Stimulated activated CD4-positive, alpha-beta T cell treated with anti-CD3 and anti-CD28 coated beads, TNF-alpha, amount 100 ng/mL, for 48 hours (primary cell): Measurements from ENCODE around the gene ZNF182.
"Not testable (repeated sequence)": the region's sequence is repeated elsewhere in the genome, so short reads cannot be mapped to it uniquely, and the experiment has no call there.

Source experiments
- DNase-seq, 3 donors: peaks; one replicate each; pipeline ENCODE4 v3.0.0-alpha.2; 2020; ENCODE audit warnings: low read depth in 3 of 3

The ZNF182 gene

GRCh38 chrX:48001260-48001659 is 2.5 kb downstream of the ZNF182 start:
- DNase-seq: no peak

DNA sequence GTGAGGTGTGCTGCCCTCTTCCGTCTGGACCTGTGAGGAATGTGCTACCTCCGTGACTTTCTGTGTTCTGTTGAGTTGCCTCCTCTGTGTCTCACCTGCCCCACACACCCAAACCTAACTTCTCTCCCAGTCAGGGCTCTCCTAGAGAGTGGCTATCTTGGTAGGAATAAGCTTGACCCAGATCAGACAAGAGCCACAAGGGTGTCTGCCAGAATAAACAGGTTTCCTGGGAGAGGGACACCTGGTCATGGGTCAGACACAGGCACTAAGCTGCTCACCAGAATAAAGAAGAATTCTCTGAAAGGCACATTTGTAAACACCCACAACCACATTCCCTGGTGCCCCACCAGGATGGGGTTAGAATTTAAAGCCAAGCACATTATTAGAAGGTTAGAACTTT is 11.1 kb downstream of the ZNF182 start:
- DNase-seq: no peak

DNA sequence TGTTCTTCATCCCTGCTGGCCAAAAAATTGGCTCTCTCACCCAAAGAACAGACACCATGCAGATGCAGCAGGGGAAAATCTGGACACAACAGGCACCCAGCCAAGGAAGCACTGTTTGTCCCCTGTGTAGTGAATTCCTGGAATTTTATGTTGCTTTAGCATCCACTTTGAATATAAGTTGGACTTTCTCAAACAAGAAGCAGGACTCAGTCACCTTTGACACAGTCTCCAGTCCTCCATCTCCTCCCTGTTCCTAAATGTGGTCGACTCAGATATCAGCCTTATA is 11.8 kb downstream of the ZNF182 start:
- DNase-seq: no peak

DNA sequence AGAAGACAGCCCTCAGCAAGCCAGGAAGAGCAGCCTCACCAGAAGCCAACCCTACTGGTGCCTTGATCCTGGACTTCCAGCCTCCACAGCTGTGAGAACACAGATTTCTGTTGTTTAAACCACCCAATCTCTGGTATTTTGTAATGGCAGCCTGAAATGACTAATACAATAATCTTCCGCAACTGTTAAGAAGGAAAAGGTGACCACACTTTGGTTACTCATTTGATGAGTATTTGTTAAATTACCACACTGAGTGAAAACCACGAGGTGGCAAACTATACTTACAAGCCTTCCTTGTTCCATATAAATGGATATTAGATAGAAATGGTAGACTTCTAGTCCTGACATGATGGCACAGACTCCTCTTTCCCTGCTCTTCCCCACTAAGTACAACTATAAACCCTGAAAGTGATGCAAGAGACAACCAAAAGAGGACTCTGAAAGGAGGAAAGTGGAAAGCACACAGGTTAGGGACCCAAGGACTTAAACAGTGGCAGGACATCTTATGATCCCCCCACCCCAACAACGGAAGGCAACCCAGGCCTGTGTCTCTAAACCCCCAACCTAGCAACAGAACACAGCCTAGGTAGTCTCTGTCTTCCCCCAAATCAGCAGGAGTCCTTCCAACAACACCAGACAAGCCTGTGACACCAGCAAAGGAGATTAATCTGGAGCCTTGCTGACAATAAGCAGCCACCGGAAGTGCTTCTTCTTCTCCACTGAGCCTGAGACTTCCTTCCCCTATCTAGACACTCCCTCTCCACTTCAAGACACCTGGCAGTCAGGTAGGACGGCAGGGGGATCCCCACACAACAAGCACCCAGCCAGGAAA is 12.3 kb downstream of the ZNF182 start:
- no peak for DNase-seq

DNA sequence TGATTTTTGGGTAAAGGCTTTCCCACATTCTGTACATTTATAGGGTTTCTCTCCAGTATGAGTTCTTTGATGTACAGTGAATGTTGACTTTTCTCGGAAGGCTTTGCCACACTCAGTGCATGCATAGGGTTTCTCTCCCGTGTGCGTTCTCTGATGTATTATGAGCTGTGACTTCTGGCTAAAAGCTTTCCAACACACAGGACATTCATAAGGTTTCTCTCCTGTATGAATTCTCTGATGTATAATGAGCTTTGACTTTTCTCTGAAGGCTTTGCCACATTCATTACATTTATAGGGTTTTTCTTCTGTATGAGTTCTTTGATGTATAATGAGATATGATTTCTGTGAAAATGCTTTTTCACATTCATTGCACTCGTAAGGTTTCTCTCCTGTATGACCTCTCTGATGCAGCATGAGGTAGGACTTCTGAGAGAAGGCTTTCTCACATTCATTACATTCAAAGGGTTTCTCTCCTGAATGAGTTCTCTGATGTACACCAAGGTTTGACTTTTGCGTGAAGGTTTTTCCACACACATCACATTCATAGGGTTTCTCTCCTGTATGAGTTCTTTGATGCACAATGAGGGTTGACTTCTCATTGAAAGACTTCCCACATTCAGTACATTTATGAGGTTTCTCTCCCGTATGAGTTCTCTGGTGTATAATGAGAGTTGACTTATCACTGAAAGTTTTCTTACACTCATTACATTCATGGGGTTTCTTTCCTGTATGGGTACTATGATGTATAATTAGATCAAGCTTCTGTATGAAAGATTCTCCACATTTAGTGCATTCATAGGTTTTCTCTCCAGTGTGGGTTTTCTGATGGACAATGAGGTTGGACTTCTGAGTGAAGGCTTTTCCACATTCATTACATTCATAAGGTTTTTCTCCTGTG is 27.3 kb downstream of the ZNF182 start:
- DNase-seq: no peak

DNA sequence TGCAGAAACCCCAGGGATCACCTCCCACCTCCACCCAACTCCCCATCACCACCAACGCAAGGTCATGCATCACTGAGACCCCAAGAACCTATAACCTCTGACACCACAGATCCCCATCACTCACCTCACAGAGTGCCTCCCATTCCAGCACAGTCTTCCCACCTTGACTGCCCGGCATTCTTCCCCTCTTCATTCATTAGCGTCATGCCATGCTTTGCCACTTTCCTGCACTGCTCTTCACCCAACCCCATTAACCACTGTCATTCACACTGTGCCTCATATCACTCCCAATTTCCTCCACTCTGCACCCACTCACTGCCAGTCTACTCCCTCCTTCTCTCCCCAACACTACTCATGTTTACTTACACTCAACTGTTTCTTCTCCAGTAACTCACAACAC is 30.6 kb downstream of the ZNF182 start:
- no peak for DNase-seq

DNA sequence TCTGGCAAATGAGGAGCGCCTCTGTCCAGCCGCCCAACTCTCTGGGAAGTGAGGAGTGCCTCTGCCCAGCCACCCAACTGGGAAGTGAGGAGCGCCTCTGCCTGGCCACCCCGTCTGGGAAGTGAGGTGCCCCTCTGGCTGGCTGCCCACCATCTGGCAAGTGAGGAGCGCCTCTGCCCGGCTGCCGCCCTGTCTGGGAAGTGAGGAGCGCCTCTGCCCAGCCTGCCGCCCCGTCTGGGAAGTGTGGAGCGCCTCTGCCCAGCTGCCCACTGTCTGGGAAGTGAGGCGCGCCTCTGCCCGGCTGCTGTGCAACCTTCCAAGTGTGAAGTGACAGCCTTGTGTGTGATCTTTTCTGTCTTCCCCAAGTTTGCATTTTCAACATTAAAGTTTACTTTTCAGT is 38.3 kb downstream of the ZNF182 start:
- DNase-seq: not testable (repeated sequence)

DNA sequence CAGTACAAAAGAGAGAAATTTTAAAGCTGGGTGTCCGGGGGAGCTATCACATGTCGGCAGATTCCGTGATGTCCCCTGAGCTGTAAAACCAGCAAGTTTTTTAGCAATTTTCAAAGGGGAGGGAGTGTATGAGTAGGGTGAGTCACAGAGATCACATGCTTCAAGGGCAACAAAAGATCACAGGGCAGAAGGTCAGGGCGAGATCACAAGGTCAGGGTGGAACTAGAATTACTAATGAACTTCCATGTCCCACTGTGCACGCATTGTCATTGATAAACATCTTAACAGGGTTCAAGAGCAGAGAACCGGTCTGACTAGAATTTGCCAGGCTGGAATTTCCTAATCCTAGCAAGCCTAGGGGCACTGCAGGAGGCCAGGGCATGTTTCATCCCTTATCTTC is 42.0 kb downstream of the ZNF182 start:
- DNase-seq: not testable (repeated sequence)

DNA sequence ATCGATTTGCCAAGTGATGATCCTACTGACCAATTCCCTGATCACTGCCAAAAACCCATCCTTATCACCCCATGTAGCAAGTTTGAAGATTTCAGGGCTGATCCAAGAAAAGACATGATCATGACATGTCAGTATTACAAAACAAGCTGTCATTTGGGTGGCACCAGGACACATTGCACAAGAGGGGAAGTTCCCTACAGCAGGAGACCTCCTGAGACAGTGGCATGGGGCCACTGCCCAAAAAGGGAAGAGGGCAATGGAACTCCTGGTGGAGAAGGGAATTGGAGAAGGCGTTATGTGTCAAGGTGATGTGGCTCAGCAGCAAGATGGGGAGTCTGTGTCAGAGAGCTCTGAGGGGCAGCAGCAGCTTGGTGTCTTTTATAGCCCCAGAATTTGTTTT is 43.4 kb downstream of the ZNF182 start:
- no peak for DNase-seq

- DNase-seq: no peak
Measured at GRCh38 chrX:47958761-47959342, 44.9 kb downstream of the ZNF182 start.

DNA sequence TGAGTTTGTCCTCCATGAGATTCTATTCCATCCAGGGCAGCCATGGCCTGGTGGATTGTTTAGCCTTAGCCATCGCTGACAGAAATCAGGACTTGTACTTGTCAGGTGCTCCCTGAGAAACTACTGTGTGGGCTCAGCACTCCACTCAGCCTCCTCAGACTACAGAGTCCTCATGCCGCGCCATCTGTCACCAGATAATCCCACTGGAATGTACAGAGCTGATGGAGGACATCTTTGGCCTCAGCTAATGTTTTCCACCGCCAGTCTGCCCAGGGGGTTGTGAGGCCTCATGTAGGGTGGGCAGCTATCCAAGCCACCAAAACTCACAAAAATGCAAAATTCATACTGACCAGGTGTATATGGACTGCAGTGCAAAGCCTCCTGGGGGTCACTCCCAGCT is 45.6 kb downstream of the ZNF182 start:
- DNase-seq: not testable (repeated sequence)

DNA sequence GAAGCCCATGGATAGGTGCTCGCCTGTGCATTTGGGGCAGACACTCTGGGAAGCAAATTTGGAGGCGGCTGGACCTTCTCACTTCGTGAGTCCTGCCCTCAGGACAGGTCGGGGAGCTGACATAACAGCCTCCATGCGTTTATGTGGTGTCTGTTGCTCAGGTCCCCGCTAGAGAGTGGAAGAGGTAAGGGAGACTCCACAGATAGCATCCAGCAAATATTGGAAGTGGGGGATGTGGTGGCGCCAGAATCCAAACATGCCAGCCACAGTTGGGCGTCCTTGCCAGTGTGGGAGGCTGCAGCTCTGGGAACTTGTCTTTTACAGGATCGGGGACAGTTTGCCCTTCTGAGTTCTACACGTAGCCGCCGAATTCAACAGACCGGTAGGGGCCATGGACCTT is 47.8 kb downstream of the ZNF182 start:
- no peak for DNase-seq

- DNase-seq: not testable (repeated sequence)
Measured at GRCh38 chrX:47955295-47955694, 48.5 kb downstream of the ZNF182 start.

DNA sequence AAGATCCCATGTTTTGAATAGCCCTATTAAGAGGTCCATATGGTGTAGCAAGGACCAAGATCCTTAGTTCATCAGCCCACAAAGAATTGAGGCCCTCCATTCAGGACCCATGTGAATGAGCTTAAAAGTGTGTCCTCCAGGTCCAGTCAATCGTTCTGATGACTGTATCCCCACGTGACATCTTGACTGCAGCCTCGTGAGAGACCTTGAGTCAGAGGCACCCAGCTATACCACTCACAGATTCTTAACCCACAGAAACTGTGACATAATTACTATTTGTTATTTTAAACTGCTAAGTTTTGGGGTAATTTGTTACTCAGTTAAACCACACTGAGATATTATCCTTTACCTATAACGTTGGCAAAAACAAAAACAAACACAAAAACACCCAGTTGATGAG is 62.4 kb downstream of the ZNF182 start:
- no peak for DNase-seq

- no peak for DNase-seq
Measured at GRCh38 chrX:47940448-47940847, 63.3 kb downstream of the ZNF182 start.

DNA sequence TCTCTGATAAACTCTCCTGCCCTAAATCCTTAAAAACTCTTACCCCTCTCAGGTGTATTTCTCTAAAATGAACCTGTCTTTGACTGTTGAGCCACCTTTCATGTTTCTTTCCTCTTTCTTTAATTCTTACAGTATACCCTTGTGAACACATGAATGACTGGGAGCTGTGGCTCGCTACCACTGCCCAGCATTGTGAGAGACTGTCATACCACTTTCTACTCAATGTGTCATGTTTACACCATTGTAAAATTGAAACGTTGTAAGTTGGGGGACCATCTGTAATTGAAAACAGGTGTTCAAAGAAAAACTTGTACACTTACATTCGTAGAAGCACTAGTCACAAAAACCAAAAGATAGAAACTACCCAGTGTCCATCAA is 66.9 kb downstream of the ZNF182 start:
- no peak for DNase-seq

GRCh38 chrX:47936224-47936939 is 67.4 kb downstream of the ZNF182 start:
- no peak for DNase-seq

GRCh38 chrX:47933946-47934345 is 69.8 kb downstream of the ZNF182 start:
- DNase-seq: no peak

DNA sequence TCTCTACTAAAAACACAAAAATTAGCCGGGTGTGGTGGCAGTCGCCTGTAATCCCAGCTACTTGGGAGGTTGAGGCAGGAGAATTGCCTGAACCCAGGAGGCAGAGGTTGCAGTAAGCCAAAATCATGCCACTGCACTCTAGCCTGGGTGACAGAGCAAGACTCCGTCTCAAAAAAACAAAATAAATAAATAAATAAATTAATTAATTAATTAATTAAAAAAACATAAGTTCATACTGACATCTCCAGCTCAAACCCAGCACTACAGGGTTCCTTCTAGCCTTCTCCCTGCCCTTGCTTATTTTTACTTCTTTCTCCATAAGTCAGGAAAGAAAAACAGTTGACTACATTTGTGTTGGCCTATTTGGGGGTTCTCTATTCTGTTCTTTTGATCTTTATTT is 71.8 kb downstream of the ZNF182 start:
- not testable (repeated sequence) for DNase-seq

DNA sequence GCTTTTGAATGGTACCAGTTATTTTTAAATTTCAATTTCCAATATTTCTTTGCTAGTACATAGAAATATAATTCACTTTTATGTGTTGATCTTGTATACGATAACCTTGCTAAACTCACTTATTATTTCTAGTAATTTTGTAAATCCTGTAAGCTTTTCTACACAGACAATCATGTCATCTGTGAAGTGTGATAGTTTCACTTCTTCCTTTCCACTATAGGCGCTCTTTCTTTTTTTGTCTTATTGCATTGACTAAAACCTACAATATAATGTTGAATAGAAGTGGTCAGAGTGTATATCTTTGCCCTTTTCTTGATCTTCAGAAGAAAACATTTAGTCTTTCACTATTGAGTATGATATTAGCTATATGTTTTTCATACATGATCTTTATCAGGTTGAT is 76.6 kb downstream of the ZNF182 start:
- DNase-seq: no peak
